Pons (tissue), 1 donor: ENCODE results near the gene CCN5.
"Not testable (repeated sequence)": the region's sequence is repeated elsewhere in the genome, so short reads cannot be mapped to it uniquely, and the experiment has no call there.

Experiments
- DNase-seq: peaks from one replicate; pipeline ENCODE4 v3.0.0-alpha.2; 2016; ENCODE audit warnings: low spot score

The CCN5 gene, protein sequence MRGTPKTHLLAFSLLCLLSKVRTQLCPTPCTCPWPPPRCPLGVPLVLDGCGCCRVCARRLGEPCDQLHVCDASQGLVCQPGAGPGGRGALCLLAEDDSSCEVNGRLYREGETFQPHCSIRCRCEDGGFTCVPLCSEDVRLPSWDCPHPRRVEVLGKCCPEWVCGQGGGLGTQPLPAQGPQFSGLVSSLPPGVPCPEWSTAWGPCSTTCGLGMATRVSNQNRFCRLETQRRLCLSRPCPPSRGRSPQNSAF

GRCh38 chr20:44714701-44715498 lies at the start of gene CCN5:
TSS of gene CCN5 (plus strand) at chr20:44715369. CDS start at chr20:44715391, 22 bp downstream.
- DNase-seq: peak; percentile 53

- no peak for DNase-seq
Measured at GRCh38 chr20:44666066-44666465, 49.1 kb upstream of the CCN5 start.

DNA sequence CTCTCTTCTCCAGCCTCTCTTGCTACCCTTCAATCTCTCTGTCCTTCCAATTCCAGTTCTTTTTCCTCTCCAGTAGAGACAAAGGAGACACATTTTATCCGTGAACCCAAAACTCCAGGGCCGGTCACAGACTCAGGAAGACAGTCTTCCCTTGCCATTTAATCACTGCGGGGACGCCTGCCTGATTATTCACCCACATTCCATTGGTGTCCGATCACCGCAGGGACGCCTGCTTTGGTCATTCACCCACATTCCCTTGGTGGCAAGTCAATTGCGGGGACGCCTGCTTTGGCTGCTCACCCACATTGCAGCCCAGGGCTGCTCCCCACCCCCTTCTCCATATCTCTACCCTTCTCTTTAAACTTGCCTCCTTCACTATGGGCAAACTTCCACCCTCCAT lies 44.3 kb upstream of the CCN5 start:
- DNase-seq: not testable (repeated sequence)

- not testable (repeated sequence) for DNase-seq
Measured at GRCh38 chr20:44671541-44671940, 43.6 kb upstream of the CCN5 start.

DNA sequence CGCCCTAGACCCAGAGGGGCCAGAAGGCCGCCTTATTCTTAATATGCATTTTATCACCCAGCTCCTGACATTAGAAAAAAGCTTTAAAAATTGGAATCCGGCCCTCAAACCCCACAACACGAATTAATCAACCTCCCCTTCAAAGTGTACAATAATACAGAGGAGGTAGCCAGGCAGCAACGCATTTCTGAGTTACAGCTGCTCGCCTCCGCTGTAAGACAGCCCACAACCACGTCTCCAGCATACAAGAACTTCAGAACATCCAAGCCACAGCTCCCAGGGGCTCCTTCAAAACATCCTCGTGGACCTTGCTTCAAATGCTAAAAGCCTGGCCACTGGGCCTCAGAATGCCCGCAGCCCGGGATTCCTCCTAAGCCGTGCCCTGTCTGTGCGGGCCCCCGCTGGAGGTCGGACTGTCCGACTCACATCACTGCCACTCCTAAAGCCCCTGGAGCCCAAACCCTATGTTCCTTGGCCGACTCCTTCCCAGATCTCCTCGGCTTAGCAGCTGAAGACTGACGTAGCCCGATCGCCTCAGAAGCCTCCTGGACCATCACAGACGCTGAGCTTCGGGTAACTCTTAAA lies 42.8 kb upstream of the CCN5 start:
- not testable (repeated sequence) for DNase-seq

- no peak for DNase-seq
Measured at GRCh38 chr20:44678242-44678641, 36.9 kb upstream of the CCN5 start.

- DNase-seq: no peak
Measured at GRCh38 chr20:44678990-44679611, 36.1 kb upstream of the CCN5 start.

- DNase-seq: no peak
Measured at GRCh38 chr20:44681796-44682566, 33.2 kb upstream of the CCN5 start.

DNA sequence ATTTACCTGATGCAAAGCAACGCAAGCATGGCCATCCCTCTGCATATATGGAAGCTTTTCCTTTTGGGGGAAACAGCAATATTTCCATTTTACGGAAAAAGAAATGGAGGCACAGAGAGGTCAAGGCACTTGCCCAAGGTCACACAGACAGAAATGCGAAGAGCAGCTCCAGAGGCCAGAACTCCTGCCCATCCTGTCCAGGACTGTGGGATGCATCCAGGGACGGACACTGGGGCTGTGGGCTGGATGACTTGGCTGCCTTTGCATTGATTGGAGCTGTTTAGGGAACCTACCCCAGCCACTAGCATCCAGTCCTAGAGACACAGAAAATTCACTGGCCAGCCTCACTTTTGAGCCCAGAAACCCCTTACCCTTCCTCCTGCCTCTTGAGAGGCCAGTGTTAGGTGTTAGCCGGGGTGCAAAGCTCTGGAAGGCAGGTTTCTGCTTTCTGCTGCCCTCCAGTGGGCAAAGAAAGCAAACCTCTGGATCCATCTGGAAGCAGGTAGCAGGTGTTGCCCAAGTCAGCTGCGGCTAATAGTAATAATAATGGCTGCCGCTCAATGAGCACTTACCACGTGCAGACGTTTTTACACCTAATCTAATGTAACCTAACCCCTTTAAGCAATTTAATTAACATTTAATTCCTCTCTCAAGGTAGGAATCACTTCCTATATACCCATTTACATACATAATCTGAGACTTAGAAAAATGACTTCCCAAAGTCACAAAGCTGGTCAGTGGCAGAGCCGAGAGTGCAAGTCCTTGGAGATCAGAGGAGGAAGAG lies 31.7 kb upstream of the CCN5 start:
- no peak for DNase-seq

- DNase-seq: no peak
Measured at GRCh38 chr20:44684047-44684967, 30.9 kb upstream of the CCN5 start.

DNA sequence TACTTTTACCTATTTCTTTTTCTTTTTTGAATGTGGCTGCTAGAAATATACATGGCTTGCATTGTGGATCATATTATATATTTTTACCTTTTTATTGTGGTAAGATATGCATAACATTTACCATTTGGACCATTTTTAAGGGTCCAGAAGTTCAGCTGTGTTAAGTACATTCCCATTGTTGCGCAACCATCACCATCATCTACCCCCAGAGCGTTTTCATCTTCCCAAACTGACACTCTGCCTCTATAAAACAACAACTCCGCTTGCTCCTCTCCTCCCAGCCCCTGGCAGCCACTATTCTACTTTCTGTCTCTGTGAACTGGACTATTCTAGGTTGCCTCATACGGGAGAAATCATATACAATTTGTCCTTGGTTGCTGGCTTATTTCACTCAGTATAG lies 28.2 kb upstream of the CCN5 start:
- DNase-seq: no peak

DNA sequence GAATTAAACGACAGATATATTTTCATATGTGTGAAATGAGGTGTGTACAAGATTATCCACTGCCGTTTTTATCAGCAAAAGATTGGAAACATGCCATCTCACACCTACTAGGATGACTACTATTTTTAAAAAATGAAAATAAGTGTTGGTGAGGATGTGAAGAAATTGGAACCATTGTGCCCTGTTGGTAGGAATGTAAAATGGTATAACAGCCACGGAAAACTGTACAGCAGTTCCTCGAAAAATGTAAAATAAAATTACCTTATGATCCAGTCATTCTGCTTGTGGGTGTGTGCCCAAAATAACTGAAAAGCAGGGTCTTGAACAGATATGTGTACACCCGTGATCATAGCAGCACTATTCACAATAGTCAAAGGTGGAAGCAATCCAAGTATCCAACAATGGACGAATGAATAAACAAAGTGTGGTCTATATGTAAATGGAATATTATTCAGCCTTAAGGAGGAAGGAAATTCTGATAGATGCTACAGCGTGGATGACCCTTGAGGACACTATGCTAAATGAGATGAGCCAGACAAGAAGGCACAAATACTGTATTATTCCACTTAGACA lies 27.0 kb upstream of the CCN5 start:
- DNase-seq: peak; percentile 85

GRCh38 chr20:44689809-44690208 lies 25.4 kb upstream of the CCN5 start:
- no peak for DNase-seq

DNA sequence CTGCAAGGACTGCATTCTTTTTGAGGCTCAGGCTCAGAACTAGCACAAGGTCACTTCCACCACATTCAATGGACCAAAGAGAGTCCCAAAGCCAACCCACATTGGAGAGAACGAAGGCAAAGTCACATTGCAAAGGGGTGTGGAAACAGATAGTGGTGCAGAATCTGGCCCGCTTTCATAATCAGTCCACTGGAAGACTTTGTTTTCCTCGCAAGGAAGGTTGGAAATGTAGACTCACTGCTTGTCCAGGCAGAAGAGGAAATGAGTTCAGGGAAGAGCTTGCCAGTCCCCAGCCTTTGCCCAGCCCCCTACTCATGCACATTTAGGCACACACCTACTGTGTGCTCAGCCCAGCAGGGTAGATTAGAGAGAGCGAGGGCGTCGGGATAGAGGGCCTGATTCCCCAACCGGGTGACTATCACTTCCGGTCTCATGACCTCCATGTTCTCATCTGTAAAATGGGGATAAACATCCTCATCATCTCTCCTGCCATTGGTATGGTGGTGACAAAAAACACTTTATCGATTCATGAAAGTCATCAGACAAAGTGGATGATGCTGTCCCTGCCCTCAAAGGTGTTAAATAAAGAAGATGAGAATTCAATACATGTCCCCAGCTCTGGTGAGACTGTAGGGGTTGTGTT lies 24.3 kb upstream of the CCN5 start:
- no peak for DNase-seq

DNA sequence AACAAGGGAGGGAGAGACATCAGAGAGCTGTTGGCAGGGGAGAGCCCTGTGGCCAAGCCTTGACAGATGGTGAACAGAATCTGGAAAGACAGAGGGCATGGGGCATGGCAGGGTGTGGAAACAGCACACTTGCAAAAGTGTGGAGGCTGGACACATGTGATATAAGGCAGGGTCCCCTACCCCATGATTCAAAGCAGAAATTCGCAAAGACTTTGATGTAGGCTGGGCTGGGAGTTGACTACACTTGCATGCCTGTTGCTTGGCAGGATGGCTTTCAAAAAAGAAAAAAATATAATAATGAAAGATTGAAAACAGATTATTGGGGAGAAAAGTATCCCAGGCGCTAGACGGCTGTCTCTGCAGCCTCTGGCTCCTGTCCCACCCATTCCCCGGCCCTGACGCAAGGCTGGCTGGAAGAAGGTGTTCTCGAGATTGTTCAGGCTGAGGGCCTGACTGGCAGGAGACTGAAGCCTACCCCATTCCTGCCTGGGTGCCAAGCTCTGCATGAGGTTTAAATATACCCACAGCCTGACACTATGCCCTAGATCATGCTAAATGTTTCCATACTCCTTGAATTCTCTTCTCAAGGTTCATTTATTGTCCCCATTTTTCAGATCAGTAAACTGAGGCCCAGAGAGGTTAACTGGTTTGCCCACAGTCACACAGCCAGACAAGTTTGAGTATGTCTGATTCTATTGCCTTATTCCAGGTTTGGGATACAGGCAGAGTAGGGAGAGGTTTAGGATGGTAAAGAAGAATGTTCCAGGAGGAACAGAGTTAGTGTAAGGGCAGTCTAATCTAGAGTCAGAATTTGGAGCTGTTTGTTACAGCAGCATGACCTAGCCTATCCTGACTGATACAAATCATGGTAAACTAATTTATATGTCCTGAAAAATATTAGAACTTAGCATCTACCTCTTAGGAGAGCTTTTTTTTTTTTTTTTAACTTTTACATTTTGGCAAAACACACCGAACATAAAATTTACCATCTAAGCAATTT lies 23.4 kb upstream of the CCN5 start:
- DNase-seq: no peak

DNA sequence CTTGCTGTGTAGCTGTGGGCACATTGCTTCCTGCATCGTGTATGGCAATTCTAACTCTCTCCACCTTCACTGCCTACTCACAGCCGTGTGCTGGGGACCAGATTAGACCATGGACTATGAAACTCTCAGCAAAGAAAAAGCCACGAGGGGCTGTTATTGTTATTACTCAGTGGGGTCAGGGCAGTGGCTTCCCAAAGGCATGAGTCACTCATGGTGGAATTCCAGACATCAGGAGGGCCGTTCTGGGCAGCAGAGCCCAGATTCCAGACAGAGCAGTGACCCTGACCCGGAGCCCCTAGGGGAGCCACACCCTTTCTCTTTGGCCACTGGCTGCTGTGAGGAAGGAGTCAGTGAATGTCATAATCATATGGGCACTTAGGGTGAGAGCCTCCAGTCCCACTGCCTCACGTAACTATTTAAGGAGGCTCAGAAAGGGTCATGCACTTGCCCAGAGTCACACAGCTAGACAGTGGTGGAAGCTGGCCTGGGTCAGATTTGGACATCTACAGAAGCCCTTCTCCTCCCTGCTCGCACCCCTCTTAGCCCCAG lies 22.2 kb upstream of the CCN5 start:
- no peak for DNase-seq

DNA sequence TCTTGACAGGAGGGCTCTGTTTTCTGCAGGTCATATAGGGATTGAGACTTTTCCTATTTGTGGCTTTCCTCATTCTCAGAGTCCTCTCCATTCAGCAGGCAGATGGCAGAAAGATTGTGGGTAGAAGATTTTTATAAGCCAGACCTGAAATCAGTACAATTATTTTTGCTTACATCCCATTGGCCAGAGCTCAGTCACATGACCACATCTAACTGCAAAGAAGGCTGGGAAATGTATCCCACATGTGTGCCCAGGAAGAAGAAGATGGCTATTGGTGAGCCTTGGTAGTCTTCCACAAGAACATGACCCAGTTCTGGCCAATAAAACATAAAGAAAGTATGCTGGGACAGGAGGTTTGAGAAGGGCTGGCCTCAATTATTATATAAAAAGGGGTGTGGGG lies 21.5 kb upstream of the CCN5 start:
- DNase-seq: no peak

GRCh38 chr20:44694159-44694558 lies 21.0 kb upstream of the CCN5 start:
- no peak for DNase-seq
